H1 (cell line): ENCODE measurements around the gene SNX27. TPM values are rescaled to one million over a fixed set of nuclear protein-coding genes. Genes with fewer than 3 reads are reported as not detected.

Experiments used
- ASH2L ChIP-seq: fragments of 200-600, 300-600 bp; sonication (generic); IDR thresholded peaks from one replicate; pipeline ENCODE4 v1.7.1; 2017; ENCODE audit warnings: low read length
- BACH1 ChIP-seq: IDR thresholded peaks from 2 replicates; pipeline ENCODE4 v1.6.1; 2012; ENCODE audit warnings: low read length, improper control_type of control experiment
- CHD1 ChIP-seq: IDR thresholded peaks from 2 replicates; pipeline ENCODE4 v1.6.1; 2012; ENCODE audit warnings: low read depth, low read length, improper control_type of control experiment
- CHD2 ChIP-seq: IDR thresholded peaks from 2 replicates; pipeline ENCODE4 v1.6.1; 2012; ENCODE audit warnings: low read length, improper control_type of control experiment
- EGR1 ChIP-seq: IDR thresholded peaks from 2 replicates; pipeline ENCODE4 v1.6.1; 2011; ENCODE audit warnings: low read depth, low read length, borderline replicate concordance
- JUND ChIP-seq: IDR thresholded peaks from 2 replicates; pipeline ENCODE4 v1.6.1; 2011; ENCODE audit warnings: mild to moderate bottlenecking, improper control_type of control experiment, low read length
- POLR2A ChIP-seq, 2 experiments: IDR thresholded peaks; 1 replicate in 1 of 2; 2 replicates in 1 of 2; pipeline ENCODE4 v1.6.1; 2011; ENCODE audit warnings: low read depth in 2 of 2, low read length in 2 of 2, mild to moderate bottlenecking in 2 of 2; ENCODE audit errors: control extremely low read depth in 1 of 2
- POLR2AphosphoS5 ChIP-seq: IDR thresholded peaks from 2 replicates; pipeline ENCODE4 v1.6.1; 2011; ENCODE audit warnings: low read depth, low read length
- SAP30 ChIP-seq: fragments of 300-600 bp; sonication (generic); IDR thresholded peaks from 2 replicates; pipeline ENCODE4 v1.7.1; 2012; ENCODE audit warnings: low read length, moderate library complexity, mild to moderate bottlenecking, inconsistent platforms; ENCODE audit not compliant: insufficient read depth, insufficient replicate concordance
- TCF12 ChIP-seq: IDR thresholded peaks from 2 replicates; pipeline ENCODE4 v1.6.1; 2011; ENCODE audit warnings: low read depth, mild to moderate bottlenecking, low read length
- TEAD4 ChIP-seq: IDR thresholded peaks from 2 replicates; pipeline ENCODE4 v1.6.1; 2012; ENCODE audit warnings: low read depth, low read length, inconsistent platforms, mixed read lengths
- polyA plus RNA-seq, 7 experiments: library from polyadenylated mRNA; depleted of rRNA in 3 of 7; stranded (reverse) in 5 of 7; unstranded in 2 of 7; fragments of >200 nt in 5 of 7; fragments of 200-250 nt in 2 of 7; gene quantifications; 1 replicate in 5 of 7; 2 replicates in 1 of 7; 4 replicates in 1 of 7; pipeline versions ENCODE4 v1.2.1 to v1.2.3, GENCODE V29; 2011 to 2013; ENCODE audit warnings: missing spikeins in 2 of 7, mixed read lengths in 2 of 7
- total RNA-seq: library from RNA; stranded (reverse); fragmentation: NEBNext Ultra II Directional; extraction: Animal tissue kit (Norgen Biotek cat#: 25700); gene quantifications from 2 replicates; pipeline ENCODE4 v1.2.1, GENCODE V29; 2021
- TF ChIP-seq, protein P1 (sequence below): fragments of 300-600 bp; sonication (generic); IDR thresholded peaks from 2 replicates; pipeline ENCODE4 v1.7.1; 2012; ENCODE audit warnings: low read length, moderate library complexity, mild to moderate bottlenecking, inconsistent platforms; ENCODE audit not compliant: insufficient replicate concordance

The SNX27 gene
- total and polyA plus RNA-seq, 2 of the 8 experiments (the other 6 are each of a cell fraction or from before 2014, with no cell fraction given) = 23.4 to 65.4 TPM

DNA sequence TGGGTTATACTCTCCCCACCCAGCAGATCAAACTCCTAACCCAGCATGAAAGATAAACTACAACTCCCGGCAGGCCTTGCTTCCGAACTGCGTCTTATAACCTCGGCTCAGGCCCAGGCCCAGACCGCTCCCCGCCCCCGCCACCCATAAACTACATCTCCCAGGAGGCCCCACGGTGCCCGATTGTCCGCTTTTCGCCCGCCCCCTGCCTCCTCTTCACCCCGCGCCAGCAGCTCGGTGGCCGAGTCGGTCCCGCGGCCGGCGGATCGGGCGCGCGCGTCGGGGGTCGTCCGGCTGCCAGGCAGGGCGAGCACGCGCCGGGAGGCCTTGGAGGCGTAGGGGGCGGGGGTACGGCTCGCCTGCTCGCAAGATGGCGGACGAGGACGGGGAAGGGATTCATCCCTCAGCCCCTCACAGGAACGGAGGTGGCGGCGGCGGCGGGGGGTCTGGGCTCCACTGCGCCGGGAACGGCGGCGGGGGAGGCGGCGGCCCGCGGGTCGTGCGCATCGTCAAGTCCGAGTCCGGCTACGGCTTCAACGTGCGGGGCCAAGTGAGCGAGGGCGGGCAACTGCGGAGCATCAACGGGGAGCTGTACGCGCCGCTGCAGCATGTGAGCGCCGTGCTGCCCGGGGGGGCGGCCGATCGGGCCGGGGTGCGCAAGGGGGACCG lies at the start of gene SNX27 (continued):
- TF ChIP-seq, protein P1, sequence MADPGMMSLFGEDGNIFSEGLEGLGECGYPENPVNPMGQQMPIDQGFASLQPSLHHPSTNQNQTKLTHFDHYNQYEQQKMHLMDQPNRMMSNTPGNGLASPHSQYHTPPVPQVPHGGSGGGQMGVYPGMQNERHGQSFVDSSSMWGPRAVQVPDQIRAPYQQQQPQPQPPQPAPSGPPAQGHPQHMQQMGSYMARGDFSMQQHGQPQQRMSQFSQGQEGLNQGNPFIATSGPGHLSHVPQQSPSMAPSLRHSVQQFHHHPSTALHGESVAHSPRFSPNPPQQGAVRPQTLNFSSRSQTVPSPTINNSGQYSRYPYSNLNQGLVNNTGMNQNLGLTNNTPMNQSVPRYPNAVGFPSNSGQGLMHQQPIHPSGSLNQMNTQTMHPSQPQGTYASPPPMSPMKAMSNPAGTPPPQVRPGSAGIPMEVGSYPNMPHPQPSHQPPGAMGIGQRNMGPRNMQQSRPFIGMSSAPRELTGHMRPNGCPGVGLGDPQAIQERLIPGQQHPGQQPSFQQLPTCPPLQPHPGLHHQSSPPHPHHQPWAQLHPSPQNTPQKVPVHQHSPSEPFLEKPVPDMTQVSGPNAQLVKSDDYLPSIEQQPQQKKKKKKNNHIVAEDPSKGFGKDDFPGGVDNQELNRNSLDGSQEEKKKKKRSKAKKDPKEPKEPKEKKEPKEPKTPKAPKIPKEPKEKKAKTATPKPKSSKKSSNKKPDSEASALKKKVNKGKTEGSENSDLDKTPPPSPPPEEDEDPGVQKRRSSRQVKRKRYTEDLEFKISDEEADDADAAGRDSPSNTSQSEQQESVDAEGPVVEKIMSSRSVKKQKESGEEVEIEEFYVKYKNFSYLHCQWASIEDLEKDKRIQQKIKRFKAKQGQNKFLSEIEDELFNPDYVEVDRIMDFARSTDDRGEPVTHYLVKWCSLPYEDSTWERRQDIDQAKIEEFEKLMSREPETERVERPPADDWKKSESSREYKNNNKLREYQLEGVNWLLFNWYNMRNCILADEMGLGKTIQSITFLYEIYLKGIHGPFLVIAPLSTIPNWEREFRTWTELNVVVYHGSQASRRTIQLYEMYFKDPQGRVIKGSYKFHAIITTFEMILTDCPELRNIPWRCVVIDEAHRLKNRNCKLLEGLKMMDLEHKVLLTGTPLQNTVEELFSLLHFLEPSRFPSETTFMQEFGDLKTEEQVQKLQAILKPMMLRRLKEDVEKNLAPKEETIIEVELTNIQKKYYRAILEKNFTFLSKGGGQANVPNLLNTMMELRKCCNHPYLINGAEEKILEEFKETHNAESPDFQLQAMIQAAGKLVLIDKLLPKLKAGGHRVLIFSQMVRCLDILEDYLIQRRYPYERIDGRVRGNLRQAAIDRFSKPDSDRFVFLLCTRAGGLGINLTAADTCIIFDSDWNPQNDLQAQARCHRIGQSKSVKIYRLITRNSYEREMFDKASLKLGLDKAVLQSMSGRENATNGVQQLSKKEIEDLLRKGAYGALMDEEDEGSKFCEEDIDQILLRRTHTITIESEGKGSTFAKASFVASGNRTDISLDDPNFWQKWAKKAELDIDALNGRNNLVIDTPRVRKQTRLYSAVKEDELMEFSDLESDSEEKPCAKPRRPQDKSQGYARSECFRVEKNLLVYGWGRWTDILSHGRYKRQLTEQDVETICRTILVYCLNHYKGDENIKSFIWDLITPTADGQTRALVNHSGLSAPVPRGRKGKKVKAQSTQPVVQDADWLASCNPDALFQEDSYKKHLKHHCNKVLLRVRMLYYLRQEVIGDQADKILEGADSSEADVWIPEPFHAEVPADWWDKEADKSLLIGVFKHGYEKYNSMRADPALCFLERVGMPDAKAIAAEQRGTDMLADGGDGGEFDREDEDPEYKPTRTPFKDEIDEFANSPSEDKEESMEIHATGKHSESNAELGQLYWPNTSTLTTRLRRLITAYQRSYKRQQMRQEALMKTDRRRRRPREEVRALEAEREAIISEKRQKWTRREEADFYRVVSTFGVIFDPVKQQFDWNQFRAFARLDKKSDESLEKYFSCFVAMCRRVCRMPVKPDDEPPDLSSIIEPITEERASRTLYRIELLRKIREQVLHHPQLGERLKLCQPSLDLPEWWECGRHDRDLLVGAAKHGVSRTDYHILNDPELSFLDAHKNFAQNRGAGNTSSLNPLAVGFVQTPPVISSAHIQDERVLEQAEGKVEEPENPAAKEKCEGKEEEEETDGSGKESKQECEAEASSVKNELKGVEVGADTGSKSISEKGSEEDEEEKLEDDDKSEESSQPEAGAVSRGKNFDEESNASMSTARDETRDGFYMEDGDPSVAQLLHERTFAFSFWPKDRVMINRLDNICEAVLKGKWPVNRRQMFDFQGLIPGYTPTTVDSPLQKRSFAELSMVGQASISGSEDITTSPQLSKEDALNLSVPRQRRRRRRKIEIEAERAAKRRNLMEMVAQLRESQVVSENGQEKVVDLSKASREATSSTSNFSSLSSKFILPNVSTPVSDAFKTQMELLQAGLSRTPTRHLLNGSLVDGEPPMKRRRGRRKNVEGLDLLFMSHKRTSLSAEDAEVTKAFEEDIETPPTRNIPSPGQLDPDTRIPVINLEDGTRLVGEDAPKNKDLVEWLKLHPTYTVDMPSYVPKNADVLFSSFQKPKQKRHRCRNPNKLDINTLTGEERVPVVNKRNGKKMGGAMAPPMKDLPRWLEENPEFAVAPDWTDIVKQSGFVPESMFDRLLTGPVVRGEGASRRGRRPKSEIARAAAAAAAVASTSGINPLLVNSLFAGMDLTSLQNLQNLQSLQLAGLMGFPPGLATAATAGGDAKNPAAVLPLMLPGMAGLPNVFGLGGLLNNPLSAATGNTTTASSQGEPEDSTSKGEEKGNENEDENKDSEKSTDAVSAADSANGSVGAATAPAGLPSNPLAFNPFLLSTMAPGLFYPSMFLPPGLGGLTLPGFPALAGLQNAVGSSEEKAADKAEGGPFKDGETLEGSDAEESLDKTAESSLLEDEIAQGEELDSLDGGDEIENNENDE = no peak
- TF ChIP-seq TEAD4 = no peak
- no peak for TF ChIP-seq CHD2
- TF ChIP-seq SAP30 = no peak
- TF ChIP-seq BACH1 = no peak
- peak; percentile 90; the same call in 1 of the 2 replicates for TF ChIP-seq EGR1
- TF ChIP-seq ASH2L = peak; percentile 94
- no peak; the same call in 1 of the 2 replicates for TF ChIP-seq JUND
- no peak for TF ChIP-seq TCF12
- peak in 1 of 2 experiments; percentile 56; a peak in 2 of 3 replicates for TF ChIP-seq POLR2A (IDR thresholded peaks at IDR 0.05; ENCODE audit: control extremely low read depth in 1 of 2, low read depth in 2 of 2, low read length in 2 of 2)
- no peak for TF ChIP-seq CHD1
- peak; percentile 69; the same call in 1 of the 2 replicates for TF ChIP-seq POLR2AphosphoS5
